CD14-positive monocyte (primary cell): ENCODE data around the gene CAMTA1. TPM values are rescaled to one million over a fixed set of nuclear protein-coding genes. Genes with fewer than 3 reads are reported as not detected.

Experiments used
- DNase-seq, 3 donors: peaks; one replicate each; pipeline ENCODE4 v3.0.0-alpha.2; 2011 to 2022
- H2AFZ ChIP-seq: 2 replicates; pipeline ENCODE4 v1.6.0; 2012; ENCODE audit warnings: mild to moderate bottlenecking, low read depth, low read length, inconsistent platforms; ENCODE audit not compliant: insufficient read depth, poor library complexity, severe bottlenecking
- H3K27ac ChIP-seq, 2 donors: 1 replicate in 1 of 2; 2 replicates in 1 of 2; pipeline ENCODE4 v1.5.1; 2012 to 2013; ENCODE audit warnings: low read length in 2 of 2, control low read depth in 1 of 2, inconsistent platforms in 1 of 2, low read depth in 1 of 2, mild to moderate bottlenecking in 1 of 2
- H3K27me3 ChIP-seq, 2 donors: one replicate each; pipeline versions ENCODE4 v1.6.0 to v1.6.1; 2011 to 2013; ENCODE audit warnings: low read length in 2 of 2; ENCODE audit not compliant: control insufficient read depth in 2 of 2, insufficient read depth in 2 of 2
- H3K36me3 ChIP-seq, 2 donors: replicated peaks in 1 of 2; 1 replicate in 1 of 2; 2 replicates in 1 of 2; pipeline versions ENCODE4 v1.5.1 to v1.6.1; 2012 to 2013; ENCODE audit warnings: low read length in 2 of 2, control low read depth in 1 of 2, inconsistent platforms in 1 of 2, mild to moderate bottlenecking in 1 of 2; ENCODE audit not compliant: insufficient read depth in 2 of 2, control insufficient read depth in 1 of 2
- H3K4me1 ChIP-seq, 2 donors: 1 replicate in 1 of 2; 2 replicates in 1 of 2; pipeline versions ENCODE4 v1.5.1 to v1.6.1; 2012 to 2013; ENCODE audit warnings: low read length in 2 of 2, control low read depth in 1 of 2, inconsistent platforms in 1 of 2, mild to moderate bottlenecking in 1 of 2, moderate library complexity in 1 of 2; ENCODE audit not compliant: insufficient read depth in 2 of 2, control insufficient read depth in 1 of 2
- H3K4me2 ChIP-seq: replicated peaks from 2 replicates; pipeline ENCODE3; 2012; ENCODE audit warnings: low read length, moderate library complexity, mild to moderate bottlenecking; ENCODE audit not compliant: poor library complexity, severe bottlenecking; ENCODE audit errors: extremely low read depth
- H3K4me3 ChIP-seq, 3 experiments: fragments of 200-600 bp in 1 of 3; sonication (generic) in 1 of 3; replicated peaks in 1 of 3; 1 replicate in 2 of 3; 2 replicates in 1 of 3; pipeline ENCODE4 v1.5.1; 2011 to 2013; ENCODE audit warnings: low read length in 3 of 3, mild to moderate bottlenecking in 3 of 3, control low read depth in 2 of 3, low read depth in 2 of 3, inconsistent platforms in 1 of 3, moderate library complexity in 1 of 3
- H3K79me2 ChIP-seq: 2 replicates; pipeline ENCODE4 v1.6.0; 2012; ENCODE audit warnings: mild to moderate bottlenecking, control low read depth, inconsistent platforms, low read length, moderate library complexity; ENCODE audit not compliant: insufficient read depth
- H3K9ac ChIP-seq: 2 replicates; pipeline ENCODE4 v1.6.0; 2017; ENCODE audit warnings: low read length, mild to moderate bottlenecking; ENCODE audit not compliant: insufficient read depth, poor library complexity, severe bottlenecking
- H3K9me3 ChIP-seq, 2 donors: replicated peaks in 1 of 2; 1 replicate in 1 of 2; 2 replicates in 1 of 2; pipeline versions ENCODE4 v1.5.1 to v1.6.1; 2012 to 2013; ENCODE audit warnings: low read length in 2 of 2, control low read depth in 1 of 2; ENCODE audit not compliant: control insufficient read depth in 1 of 2, insufficient read depth in 1 of 2
- H4K20me1 ChIP-seq: 2 replicates; pipeline ENCODE4 v1.6.0; 2012; ENCODE audit warnings: mild to moderate bottlenecking, low read length, control low read depth, moderate library complexity; ENCODE audit not compliant: insufficient read depth
- H3K27ac Mint-ChIP-seq, 7 donors: one replicate each; pipeline ENCODE4 v1.8.0; 2020; ENCODE audit warnings: mild to moderate bottlenecking in 7 of 7, mixed read lengths in 7 of 7, moderate library complexity in 6 of 7, inconsistent platforms in 2 of 7
- H3K27me3 Mint-ChIP-seq, 3 donors: one replicate each; pipeline ENCODE4 v1.8.0; 2021 to 2022; ENCODE audit warnings: low read depth in 3 of 3, mild to moderate bottlenecking in 3 of 3, mixed read lengths in 3 of 3, moderate library complexity in 3 of 3, inconsistent platforms in 1 of 3
- H3K36me3 Mint-ChIP-seq, 2 donors: one replicate each; pipeline ENCODE4 v1.8.0; 2020; ENCODE audit warnings: mixed read lengths in 2 of 2, inconsistent platforms in 1 of 2, mild to moderate bottlenecking in 1 of 2
- H3K4me1 Mint-ChIP-seq: one replicate; pipeline ENCODE4 v1.8.0; 2020; ENCODE audit warnings: mild to moderate bottlenecking, mixed read lengths
- H3K4me3 Mint-ChIP-seq, 2 donors: one replicate each; pipeline ENCODE4 v1.8.0; 2020; ENCODE audit warnings: mild to moderate bottlenecking in 2 of 2, mixed read lengths in 2 of 2, moderate library complexity in 1 of 2
- H3K9me3 Mint-ChIP-seq, 7 donors: one replicate each; pipeline ENCODE4 v1.8.0; 2020 to 2022; ENCODE audit warnings: mixed read lengths in 7 of 7, mild to moderate bottlenecking in 6 of 7, moderate library complexity in 6 of 7, inconsistent platforms in 2 of 7
- WGBS: methylation state at CpG from one replicate; pipeline ENCODE4 v1.1.5; 2013; ENCODE audit warnings: missing lambda C conversion rate; ENCODE audit not compliant: insufficient coverage; 5-methylcytosine and 5-hydroxymethylcytosine counted together
- intact Hi-C, 2 donors: fragments of 100-400 bp; cut with micrococcal nuclease; formaldehyde crosslinking; loops; one replicate each; pipeline versions ENCODE4 v1.15.0 to v1.15.1; 2023
- polyA plus RNA-seq, 3 donors: library from polyadenylated mRNA; depleted of rRNA in 1 of 3; unstranded in 2 of 3; stranded (reverse) in 1 of 3; fragments of 300-500 nt in 2 of 3; fragments of >200 nt in 1 of 3; fragmentation: Illumina TruSeq in 2 of 3; gene quantifications; 1 replicate in 2 of 3; 2 replicates in 1 of 3; pipeline ENCODE4 v1.2.3, GENCODE V29; 2012 to 2021
- TF ChIP-seq, protein P1 (sequence below): fragments of 200-600 bp; IDR thresholded peaks from one replicate; pipeline ENCODE4 v1.8.0; 2022; ENCODE audit warnings: antibody characterized with exemption, mild to moderate bottlenecking

CAMTA1 gene
- polyA plus RNA-seq, 3 donors = 52.0 to 89.6 (median 78.3) TPM

- H3K36me3 Mint-ChIP-seq = peaks cover 20 to 24% of the 10 kb centered on the region in 2 donors
- peaks cover 12% of the 10 kb centered on the region for H3K4me1 Mint-ChIP-seq
- Histone ChIP-seq H4K20me1 (peaks cover 19% of the 10 kb centered on the region), H3K9me3 (no peaks in the 10 kb centered on the region), H3K9ac (no peak overlapping the region), H3K79me2 (no peaks in the 10 kb centered on the region), H3K27me3 (no peaks in the 10 kb centered on the region), H2AFZ (no peak overlapping the region), H3K4me1 (no peaks in the 10 kb centered on the region), H3K4me3 (no peak overlapping the region), H3K36me3 (peaks cover 7 to 27% of the 10 kb centered on the region in 2 donors), H3K27ac (no peak overlapping the region), H3K4me2 (no peak overlapping the region)
- no peaks in the 10 kb centered on the region for H3K27me3 Mint-ChIP-seq
- H3K27ac Mint-ChIP-seq = no peak overlapping the region
- no peaks in the 10 kb centered on the region for H3K9me3 Mint-ChIP-seq
- intact Hi-C loops = no loop called here
- TF ChIP-seq, protein P1, sequence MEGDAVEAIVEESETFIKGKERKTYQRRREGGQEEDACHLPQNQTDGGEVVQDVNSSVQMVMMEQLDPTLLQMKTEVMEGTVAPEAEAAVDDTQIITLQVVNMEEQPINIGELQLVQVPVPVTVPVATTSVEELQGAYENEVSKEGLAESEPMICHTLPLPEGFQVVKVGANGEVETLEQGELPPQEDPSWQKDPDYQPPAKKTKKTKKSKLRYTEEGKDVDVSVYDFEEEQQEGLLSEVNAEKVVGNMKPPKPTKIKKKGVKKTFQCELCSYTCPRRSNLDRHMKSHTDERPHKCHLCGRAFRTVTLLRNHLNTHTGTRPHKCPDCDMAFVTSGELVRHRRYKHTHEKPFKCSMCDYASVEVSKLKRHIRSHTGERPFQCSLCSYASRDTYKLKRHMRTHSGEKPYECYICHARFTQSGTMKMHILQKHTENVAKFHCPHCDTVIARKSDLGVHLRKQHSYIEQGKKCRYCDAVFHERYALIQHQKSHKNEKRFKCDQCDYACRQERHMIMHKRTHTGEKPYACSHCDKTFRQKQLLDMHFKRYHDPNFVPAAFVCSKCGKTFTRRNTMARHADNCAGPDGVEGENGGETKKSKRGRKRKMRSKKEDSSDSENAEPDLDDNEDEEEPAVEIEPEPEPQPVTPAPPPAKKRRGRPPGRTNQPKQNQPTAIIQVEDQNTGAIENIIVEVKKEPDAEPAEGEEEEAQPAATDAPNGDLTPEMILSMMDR = no peak
- DNase-seq = no peak
- no CpG with 5 or more reads among the region's 6 CpGs for WGBS
- no peak overlapping the region for H3K4me3 Mint-ChIP-seq
These were observed 84.8 kb downstream of the CAMTA1 start for GRCh38 chr1:6870086-6870485.

DNA sequence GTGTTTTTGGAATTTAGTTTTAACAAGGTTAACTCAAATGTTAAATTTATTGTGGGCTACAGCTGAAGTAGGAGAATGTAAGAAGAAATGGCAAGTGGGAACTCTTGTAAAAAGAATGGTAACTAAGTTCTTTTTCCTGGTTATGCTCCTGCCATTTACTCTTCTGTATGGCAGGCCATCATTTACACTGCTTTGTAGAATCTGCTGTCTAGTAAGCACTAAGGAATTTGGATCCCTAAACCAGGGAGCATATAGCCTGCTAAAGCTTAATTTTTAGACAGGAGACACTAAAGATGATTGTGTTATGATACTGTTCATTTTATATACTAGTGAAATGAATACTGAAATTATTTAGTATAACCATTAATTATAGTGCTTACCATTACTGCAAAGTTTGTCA is 85.3 kb downstream of the CAMTA1 start:
- Histone ChIP-seq H4K20me1 (peaks cover 19% of the 10 kb centered on the region), H3K27me3 (no peaks in the 10 kb centered on the region), H3K27ac (no peak overlapping the region), H3K36me3 (peaks cover 7 to 32% of the 10 kb centered on the region in 2 donors), H3K9ac (no peak overlapping the region), H3K4me1 (no peaks in the 10 kb centered on the region), H2AFZ (no peak overlapping the region), H3K9me3 (no peaks in the 10 kb centered on the region), H3K4me3 (no peak overlapping the region), H3K79me2 (no peaks in the 10 kb centered on the region), H3K4me2 (no peak overlapping the region)
- Mint-ChIP-seq H3K9me3 (no peaks in the 10 kb centered on the region), H3K27ac (no peak overlapping the region), H3K4me3 (no peak overlapping the region), H3K4me1 (peaks cover 12% of the 10 kb centered on the region), H3K36me3 (peaks cover 24 to 25% of the 10 kb centered on the region in 2 donors), H3K27me3 (no peaks in the 10 kb centered on the region)
- TF ChIP-seq, protein P1 = no peak
- intact Hi-C loops = no loop called here
- no peak for DNase-seq
